SK-N-SH treated with all-trans-retinoic acid at 6 μM for 48 hours (cell line): ENCODE results near the gene MAP3K14.

Experiments used
- ARNTL ChIP-seq: fragments of 450-650 bp; formaldehyde crosslinking; IDR thresholded peaks from 2 replicates; pipeline ENCODE4 v1.5.0; 2020; ENCODE audit warnings: low read depth, mild to moderate bottlenecking, moderate library complexity, borderline replicate concordance
- BACH2 ChIP-seq: fragments of 250-450 bp; sonication (Bioruptor Pico); IDR thresholded peaks from 2 replicates; pipeline ENCODE4 v1.9.0; 2021; ENCODE audit warnings: mild to moderate bottlenecking, borderline replicate concordance
- CSDC2 ChIP-seq: fragments of 250-450 bp; sonication (Bioruptor Pico); IDR thresholded peaks from 2 replicates; pipeline ENCODE4 v1.5.0; 2020; ENCODE audit warnings: mild to moderate bottlenecking, moderate library complexity
- GLIS3 ChIP-seq: fragments of 250-450 bp; sonication (Bioruptor Pico); IDR thresholded peaks from 2 replicates; pipeline ENCODE4 v1.5.0; 2020; ENCODE audit warnings: mild to moderate bottlenecking, moderate library complexity
- SNAI2 ChIP-seq: fragments of 250-450 bp; sonication (Bioruptor Pico); IDR thresholded peaks from 2 replicates; pipeline ENCODE4 v1.5.0; 2020; ENCODE audit warnings: mild to moderate bottlenecking, moderate library complexity
- ZFP3 ChIP-seq: fragments of 250-450 bp; sonication (Bioruptor Pico); IDR thresholded peaks from 2 replicates; pipeline ENCODE4 v1.5.0; 2020; ENCODE audit warnings: mild to moderate bottlenecking, moderate library complexity
- ZFP30 ChIP-seq: fragments of 450-650 bp; formaldehyde crosslinking; IDR thresholded peaks from 2 replicates; pipeline ENCODE4 v1.5.0; 2022; ENCODE audit warnings: mild to moderate bottlenecking, moderate library complexity
- ZNF70 ChIP-seq: fragments of 450-650 bp; formaldehyde crosslinking; IDR thresholded peaks from 2 replicates; pipeline ENCODE4 v1.5.0; 2020; ENCODE audit warnings: mild to moderate bottlenecking, moderate library complexity
- ZNF8 ChIP-seq: fragments of 450-650 bp; formaldehyde crosslinking; IDR thresholded peaks from 2 replicates; pipeline ENCODE4 v1.5.0; 2020; ENCODE audit warnings: mild to moderate bottlenecking, moderate library complexity
- TF ChIP-seq, protein P1 (sequence below): fragments of 250-450 bp; sonication (Bioruptor Pico); IDR thresholded peaks from 2 replicates; pipeline ENCODE4 v1.8.0; 2020; ENCODE audit warnings: mild to moderate bottlenecking, moderate library complexity, borderline replicate concordance

DNA sequence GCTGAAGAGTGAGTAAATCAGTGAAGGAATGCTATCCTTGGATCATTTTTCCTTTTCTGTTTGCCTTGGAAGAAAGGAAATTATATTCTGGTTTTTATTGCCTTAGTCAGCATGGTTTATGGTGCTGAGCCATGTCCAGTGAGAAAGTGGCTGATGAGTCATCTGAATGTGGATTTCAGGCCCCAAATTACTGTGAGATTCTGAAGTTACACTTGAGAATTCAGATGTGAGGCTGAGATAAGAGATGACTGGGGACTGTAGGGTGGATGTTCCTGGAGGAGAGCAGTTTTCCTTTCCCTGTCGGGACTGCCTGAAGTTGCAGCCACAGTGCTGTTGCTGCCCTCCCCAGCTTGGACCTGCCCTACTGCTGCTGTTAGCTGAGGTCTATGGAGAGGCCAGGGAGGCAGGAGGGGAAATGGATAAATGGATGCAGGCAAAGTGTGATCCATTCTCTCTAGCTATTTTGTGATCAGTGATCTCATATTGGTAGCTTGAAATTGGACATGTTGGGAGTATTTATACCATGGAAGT lies 4.2 kb upstream of the MAP3K14 start:
- TF ChIP-seq BACH2 (CRISPR knock-in tag) (no peak), ZFP3 (CRISPR knock-in tag) (no peak), ZNF8 (CRISPR knock-in tag) (no peak), SNAI2 (no peak), CSDC2 (no peak), ARNTL (no peak), ZFP30 (CRISPR knock-in tag) (no peak), ZNF70 (no peak), GLIS3 (no peak)
- TF ChIP-seq, protein P1, sequence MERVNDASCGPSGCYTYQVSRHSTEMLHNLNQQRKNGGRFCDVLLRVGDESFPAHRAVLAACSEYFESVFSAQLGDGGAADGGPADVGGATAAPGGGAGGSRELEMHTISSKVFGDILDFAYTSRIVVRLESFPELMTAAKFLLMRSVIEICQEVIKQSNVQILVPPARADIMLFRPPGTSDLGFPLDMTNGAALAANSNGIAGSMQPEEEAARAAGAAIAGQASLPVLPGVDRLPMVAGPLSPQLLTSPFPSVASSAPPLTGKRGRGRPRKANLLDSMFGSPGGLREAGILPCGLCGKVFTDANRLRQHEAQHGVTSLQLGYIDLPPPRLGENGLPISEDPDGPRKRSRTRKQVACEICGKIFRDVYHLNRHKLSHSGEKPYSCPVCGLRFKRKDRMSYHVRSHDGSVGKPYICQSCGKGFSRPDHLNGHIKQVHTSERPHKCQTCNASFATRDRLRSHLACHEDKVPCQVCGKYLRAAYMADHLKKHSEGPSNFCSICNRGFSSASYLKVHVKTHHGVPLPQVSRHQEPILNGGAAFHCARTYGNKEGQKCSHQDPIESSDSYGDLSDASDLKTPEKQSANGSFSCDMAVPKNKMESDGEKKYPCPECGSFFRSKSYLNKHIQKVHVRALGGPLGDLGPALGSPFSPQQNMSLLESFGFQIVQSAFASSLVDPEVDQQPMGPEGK (CRISPR knock-in tag) = peak; percentile 61; the same call in 1 of the 2 replicates
